Natural killer cell (primary cell): Measurements from ENCODE around the gene ADCY9. TPM values are rescaled to one million over a fixed set of nuclear protein-coding genes. Genes with fewer than 3 reads are reported as not detected.

ENCODE experiments used
- ATAC-seq, 3 donors: fragments of 150-1000 bp in 2 of 3; fragments of 200-7000 bp in 1 of 3; cut with Tn5 transposase; 1 replicate in 1 of 3; 2 replicates in 2 of 3; pipeline ENCODE4 v1.10.0; 2021; ENCODE audit warnings: mild to moderate bottlenecking in 2 of 3, moderate library complexity in 2 of 3
- DNase-seq, 2 donors: peaks; one replicate each; pipeline versions ENCODE4 v3.0.0 to v3.0.0-alpha.2; 2013 to 2021; ENCODE audit warnings: mixed read lengths in 1 of 2
- H3K27ac ChIP-seq: one replicate; pipeline ENCODE4 v1.5.1; 2013; ENCODE audit warnings: mild to moderate bottlenecking, low read length
- H3K27me3 ChIP-seq: one replicate; pipeline ENCODE4 v1.6.1; 2013; ENCODE audit warnings: low read length; ENCODE audit not compliant: control insufficient read depth, insufficient read depth
- H3K36me3 ChIP-seq: one replicate; pipeline ENCODE4 v1.6.1; 2013; ENCODE audit warnings: low read length; ENCODE audit not compliant: control insufficient read depth, insufficient read depth
- H3K4me1 ChIP-seq: one replicate; pipeline ENCODE4 v1.6.1; 2013; ENCODE audit warnings: low read length; ENCODE audit not compliant: control insufficient read depth, insufficient read depth
- H3K4me3 ChIP-seq: one replicate; pipeline ENCODE4 v1.5.1; 2013; ENCODE audit warnings: low read length
- H3K9me3 ChIP-seq: one replicate; pipeline ENCODE4 v1.6.1; 2013; ENCODE audit warnings: low read length; ENCODE audit not compliant: control insufficient read depth, insufficient read depth
- H3K27ac Mint-ChIP-seq, 2 donors: one replicate each; pipeline ENCODE4 v1.8.0; 2022; ENCODE audit warnings: mild to moderate bottlenecking in 2 of 2, mixed read lengths in 2 of 2, moderate library complexity in 1 of 2
- H3K27me3 Mint-ChIP-seq, 2 donors: one replicate each; pipeline ENCODE4 v1.8.0; 2022; ENCODE audit warnings: low read depth in 2 of 2, mixed read lengths in 2 of 2
- H3K36me3 Mint-ChIP-seq: one replicate; pipeline ENCODE4 v1.8.0; 2022; ENCODE audit warnings: mixed read lengths
- H3K4me1 Mint-ChIP-seq, 2 donors: one replicate each; pipeline ENCODE4 v1.8.0; 2022; ENCODE audit warnings: mixed read lengths in 2 of 2
- H3K4me3 Mint-ChIP-seq: one replicate; pipeline ENCODE4 v1.8.0; 2022; ENCODE audit warnings: mild to moderate bottlenecking, moderate library complexity, mixed read lengths
- H3K9me3 Mint-ChIP-seq, 2 donors: one replicate each; pipeline ENCODE4 v1.8.0; 2022; ENCODE audit warnings: mixed read lengths in 2 of 2
- WGBS: methylation state at CpG from one replicate; pipeline ENCODE4 v1.1.7; 2013; ENCODE audit warnings: missing lambda C conversion rate; ENCODE audit not compliant: insufficient coverage; 5-methylcytosine and 5-hydroxymethylcytosine counted together
- intact Hi-C: fragments of 100-400 bp; cut with micrococcal nuclease; formaldehyde crosslinking; loops from one replicate; pipeline ENCODE4 v1.14.2; 2022
- total RNA-seq, 4 donors: library from RNA; stranded (reverse); fragments of 120-200 nt in 1 of 4; gene quantifications; one replicate each; pipeline versions ENCODE4 v1.2.3 to v1.2.4, GENCODE V29; 2013 to 2022
- TF ChIP-seq, protein P1 (sequence below): fragments of 200-600 bp; IDR thresholded peaks from one replicate; pipeline ENCODE4 v1.8.0; 2022; ENCODE audit warnings: antibody characterized with exemption

The ADCY9 gene
- total RNA-seq, 3 donors from 2014 or later (not counting 1 experiment from before 2014, with no cell fraction given), result 28.0 to 52.4 (median 38.3) TPM

DNA sequence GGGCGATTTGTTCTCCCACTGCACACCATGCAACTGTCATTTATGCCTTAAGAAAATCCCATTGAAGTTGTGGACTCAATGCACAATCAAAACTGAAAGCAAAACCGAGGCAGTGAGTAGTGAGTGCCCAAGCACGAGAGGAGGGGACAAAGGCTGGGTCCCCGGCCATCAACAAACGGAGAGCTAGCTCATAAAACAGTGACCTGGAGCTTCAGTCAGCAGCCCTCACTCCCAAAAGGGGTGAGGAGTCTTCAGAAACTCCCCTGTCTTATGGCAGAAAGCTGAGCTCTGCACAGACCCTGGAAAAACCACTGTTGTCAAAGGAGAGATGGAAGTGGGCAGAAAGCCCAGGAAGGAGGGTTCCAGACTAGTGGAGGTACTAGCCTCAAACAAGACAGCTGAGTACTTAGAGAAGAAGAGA is 96.9 kb downstream of the ADCY9 start:
- 30% methylated on average over 5 of the region's 5 CpGs for WGBS
- Histone ChIP-seq H3K27me3 (no peaks in the 10 kb centered on the region), H3K4me3 (peak overlapping the region; percentile 31), H3K27ac (peak overlapping the region; percentile 81), H3K4me1 (peaks cover 61% of the 10 kb centered on the region), H3K36me3 (no peaks in the 10 kb centered on the region), H3K9me3 (no peaks in the 10 kb centered on the region)
- Mint-ChIP-seq H3K4me3 (peak overlapping the region; percentile 91), H3K27me3 (no peaks in the 10 kb centered on the region), H3K9me3 (no peaks in the 10 kb centered on the region), H3K4me1 (peaks cover 59% of the 10 kb centered on the region in 2 donors), H3K27ac (peak overlapping the region; percentile 97 to 98), H3K36me3 (no peaks in the 10 kb centered on the region)
- DNase-seq (peak in 1 of 2 donors; percentile 32), ATAC-seq (peak; percentile 35 to 52 (median 46))
- intact Hi-C loops, result loop anchor here (5.0 kb wide), 1 partner anchor 98 kb away; the partner anchor contains the start of gene ADCY9
- TF ChIP-seq, protein P1, sequence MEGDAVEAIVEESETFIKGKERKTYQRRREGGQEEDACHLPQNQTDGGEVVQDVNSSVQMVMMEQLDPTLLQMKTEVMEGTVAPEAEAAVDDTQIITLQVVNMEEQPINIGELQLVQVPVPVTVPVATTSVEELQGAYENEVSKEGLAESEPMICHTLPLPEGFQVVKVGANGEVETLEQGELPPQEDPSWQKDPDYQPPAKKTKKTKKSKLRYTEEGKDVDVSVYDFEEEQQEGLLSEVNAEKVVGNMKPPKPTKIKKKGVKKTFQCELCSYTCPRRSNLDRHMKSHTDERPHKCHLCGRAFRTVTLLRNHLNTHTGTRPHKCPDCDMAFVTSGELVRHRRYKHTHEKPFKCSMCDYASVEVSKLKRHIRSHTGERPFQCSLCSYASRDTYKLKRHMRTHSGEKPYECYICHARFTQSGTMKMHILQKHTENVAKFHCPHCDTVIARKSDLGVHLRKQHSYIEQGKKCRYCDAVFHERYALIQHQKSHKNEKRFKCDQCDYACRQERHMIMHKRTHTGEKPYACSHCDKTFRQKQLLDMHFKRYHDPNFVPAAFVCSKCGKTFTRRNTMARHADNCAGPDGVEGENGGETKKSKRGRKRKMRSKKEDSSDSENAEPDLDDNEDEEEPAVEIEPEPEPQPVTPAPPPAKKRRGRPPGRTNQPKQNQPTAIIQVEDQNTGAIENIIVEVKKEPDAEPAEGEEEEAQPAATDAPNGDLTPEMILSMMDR, result no peak

DNA sequence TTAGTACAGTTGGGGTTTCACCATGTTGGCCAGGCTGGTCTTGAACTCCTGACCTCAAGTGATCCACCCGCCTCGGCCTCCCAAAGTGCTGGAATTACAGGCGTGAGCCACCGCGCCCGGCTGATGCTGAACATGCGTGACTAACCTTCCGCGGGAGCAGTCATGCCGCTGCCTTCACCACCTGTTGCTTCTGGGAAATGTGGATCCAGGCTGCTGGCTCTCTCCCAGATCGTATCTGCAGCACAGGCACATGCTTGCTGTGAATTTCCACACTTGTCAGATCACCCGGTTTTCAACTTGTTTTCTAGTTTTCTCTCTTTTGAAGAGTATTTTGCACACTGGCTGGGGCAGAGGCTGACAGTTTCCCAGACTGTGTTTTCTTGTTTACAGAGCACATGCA is 97.9 kb downstream of the ADCY9 start:
- Mint-ChIP-seq H3K27ac (peak overlapping the region; percentile 97 to 98), H3K27me3 (no peaks in the 10 kb centered on the region), H3K4me3 (peak overlapping the region; percentile 65), H3K4me1 (peaks cover 59% of the 10 kb centered on the region in 2 donors), H3K36me3 (no peaks in the 10 kb centered on the region), H3K9me3 (no peaks in the 10 kb centered on the region)
- WGBS, result 93% methylated on average over 12 of the region's 12 CpGs
- DNase-seq, result no peak
- no peaks in the 10 kb centered on the region for H3K36me3 ChIP-seq
- intact Hi-C loops, result loop anchor here (5.0 kb wide), 1 partner anchor 99 kb away; the partner anchor contains the start of gene ADCY9
- H3K27me3 ChIP-seq, result no peaks in the 10 kb centered on the region
- peak overlapping the region; percentile 81 for H3K27ac ChIP-seq
- H3K4me1 ChIP-seq, result peaks cover 61% of the 10 kb centered on the region
- H3K4me3 ChIP-seq, result no peak overlapping the region
- ATAC-seq, result no peak
- no peaks in the 10 kb centered on the region for H3K9me3 ChIP-seq
- TF ChIP-seq, protein P1, result no peak

DNA sequence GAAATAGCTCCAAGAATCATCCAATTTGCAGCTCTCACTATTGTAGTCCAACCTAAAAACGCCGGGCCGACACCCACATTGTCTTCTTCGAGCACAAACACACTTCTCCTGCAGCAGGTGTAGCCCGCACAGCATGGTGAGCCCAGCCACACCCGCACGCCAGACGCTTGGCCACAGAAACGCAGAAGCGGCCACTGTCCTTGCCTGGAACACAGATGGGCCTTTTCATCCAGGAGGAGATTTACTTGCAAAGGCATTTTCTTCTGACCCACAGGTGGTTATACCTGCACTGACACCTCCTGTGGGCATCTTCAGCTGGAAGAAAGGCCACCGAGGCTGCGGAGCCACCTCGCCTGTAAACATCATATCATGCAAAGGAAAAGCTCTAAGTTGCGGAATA is 98.4 kb downstream of the ADCY9 start:
- no peaks in the 10 kb centered on the region for H3K36me3 ChIP-seq
- H3K27ac ChIP-seq, result peak overlapping the region; percentile 44
- DNase-seq (no peak), ATAC-seq (no peak)
- Mint-ChIP-seq H3K27me3 (no peaks in the 10 kb centered on the region), H3K36me3 (no peaks in the 10 kb centered on the region), H3K9me3 (no peaks in the 10 kb centered on the region), H3K4me1 (peaks cover 54 to 59% of the 10 kb centered on the region in 2 donors), H3K4me3 (peak overlapping the region; percentile 55), H3K27ac (peak overlapping the region; percentile 97 to 98)
- H3K4me1 ChIP-seq, result peaks cover 61% of the 10 kb centered on the region
- WGBS, result 93% methylated on average over 14 of the region's 14 CpGs
- no peak overlapping the region for H3K4me3 ChIP-seq
- TF ChIP-seq, protein P1, result no peak
- H3K27me3 ChIP-seq, result no peaks in the 10 kb centered on the region
- H3K9me3 ChIP-seq, result no peaks in the 10 kb centered on the region
- intact Hi-C loops, result loop anchor here (5.0 kb wide), 1 partner anchor 99 kb away; the partner anchor contains the start of gene ADCY9

DNA sequence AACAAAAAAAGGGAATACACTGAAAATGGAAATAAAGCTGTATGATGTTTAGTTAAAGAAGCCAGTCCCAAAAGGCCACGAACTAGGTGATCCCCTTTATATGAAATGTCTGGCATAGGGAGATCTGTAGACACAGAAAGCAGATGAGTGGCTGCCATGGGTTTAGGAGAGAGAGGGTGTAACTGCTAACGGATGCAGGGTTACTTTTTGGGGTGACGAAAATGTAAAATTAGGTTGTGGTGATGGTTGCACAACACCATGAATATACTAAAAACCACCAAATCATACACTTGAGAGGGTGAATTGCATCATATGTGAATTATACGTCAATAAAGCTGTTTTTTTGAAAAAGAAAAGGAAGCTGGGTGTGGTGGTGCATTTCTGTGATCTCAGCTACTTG is 99.6 kb downstream of the ADCY9 start:
- peak overlapping the region; percentile 77 for H3K27ac ChIP-seq
- peak overlapping the region; percentile 97 to 98 for H3K27ac Mint-ChIP-seq
- no peaks in the 10 kb centered on the region for H3K36me3 Mint-ChIP-seq
- no peaks in the 10 kb centered on the region for H3K27me3 Mint-ChIP-seq
- TF ChIP-seq, protein P1, result no peak
- H3K27me3 ChIP-seq, result no peaks in the 10 kb centered on the region
- DNase-seq (peak in 1 of 2 donors; percentile 56), ATAC-seq (peak; percentile 85 to 90 (median 88))
- no peaks in the 10 kb centered on the region for H3K36me3 ChIP-seq
- H3K4me1 ChIP-seq, result peaks cover 60% of the 10 kb centered on the region
- H3K9me3 ChIP-seq, result no peaks in the 10 kb centered on the region
- H3K4me1 Mint-ChIP-seq, result peaks cover 50 to 57% of the 10 kb centered on the region in 2 donors
- no peak overlapping the region for H3K4me3 ChIP-seq
- no peaks in the 10 kb centered on the region for H3K9me3 Mint-ChIP-seq
- intact Hi-C loops, result loop anchor here (1.0 to 5.0 kb wide), 3 partner anchors 16 to 101 kb away; partner anchors contain the start of gene ADCY9
- 22% methylated on average over 3 of the region's 4 CpGs for WGBS
- H3K4me3 Mint-ChIP-seq, result peak overlapping the region; percentile 81
